SJCRH30 (cell line): ENCODE results near the gene NECTIN2. TPM values are rescaled to one million over a fixed set of nuclear protein-coding genes. Genes with fewer than 3 reads are reported as not detected.
"Not testable (repeated sequence)": the region's sequence is repeated elsewhere in the genome, so short reads cannot be mapped to it uniquely, and the experiment has no call there.

Source experiments
- DNase-seq, 2 experiments: peaks; one replicate each; pipeline ENCODE4 v3.0.0-alpha.2; 2015 to 2020
- H3K27ac ChIP-seq: fragments of 250-450 bp; sonication (Bioruptor Pico); 2 replicates; pipeline ENCODE4 v1.5.1; 2020; ENCODE audit warnings: mild to moderate bottlenecking, moderate library complexity
- H3K27me3 ChIP-seq: fragments of 250-450 bp; sonication (Bioruptor Pico); 2 replicates; pipeline ENCODE4 v1.5.1; 2020; ENCODE audit warnings: mild to moderate bottlenecking, moderate library complexity
- H3K36me3 ChIP-seq: fragments of 250-450 bp; sonication (Bioruptor Pico); 2 replicates; pipeline ENCODE4 v1.5.1; 2020; ENCODE audit warnings: mild to moderate bottlenecking, moderate library complexity
- H3K4me1 ChIP-seq: fragments of 250-450 bp; sonication (Bioruptor Pico); 2 replicates; pipeline ENCODE4 v1.5.1; 2020; ENCODE audit warnings: mild to moderate bottlenecking, moderate library complexity
- H3K4me3 ChIP-seq: fragments of 250-450 bp; sonication (Bioruptor Pico); 2 replicates; pipeline ENCODE4 v1.5.1; 2020; ENCODE audit warnings: mild to moderate bottlenecking, moderate library complexity
- H3K9me3 ChIP-seq: fragments of 250-450 bp; sonication (Bioruptor Pico); replicated peaks from 2 replicates; pipeline ENCODE4 v1.5.1; 2020; ENCODE audit warnings: mild to moderate bottlenecking, moderate library complexity
- total RNA-seq: library from RNA; depleted of rRNA; stranded (reverse); fragments of >200 nt; shearing (Covaris generic); gene quantifications from 2 replicates; pipeline ENCODE4 v1.2.3, GENCODE V29; 2014

NECTIN2 gene
- total RNA-seq, 1 experiment from 2014 or later: 46.0 TPM

DNA sequence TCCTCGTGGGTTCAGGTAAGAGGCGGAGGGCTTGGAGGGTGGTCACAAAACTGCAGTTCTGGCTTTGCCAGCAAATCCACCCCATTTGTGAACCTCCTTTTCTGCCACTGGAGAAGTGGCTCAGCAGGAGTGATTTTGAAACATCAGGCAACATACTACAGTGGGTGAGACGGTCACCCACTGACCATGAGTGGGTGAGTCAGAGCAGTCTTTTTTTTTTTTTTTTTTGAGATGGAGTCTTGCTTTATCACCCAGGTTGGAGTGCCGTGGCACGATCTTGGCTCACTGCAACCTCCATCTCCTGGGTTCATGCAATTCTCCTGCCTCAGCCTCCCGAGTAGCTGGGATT lies 47.9 kb downstream of the NECTIN2 start:
- H3K27ac ChIP-seq: no peak overlapping the region
- peaks cover 50% of the 10 kb centered on the region for H3K36me3 ChIP-seq
- no peaks in the 10 kb centered on the region for H3K27me3 ChIP-seq
- H3K9me3 ChIP-seq: no peaks in the 10 kb centered on the region
- H3K4me3 ChIP-seq: no peak overlapping the region
- no peak for DNase-seq
- H3K4me1 ChIP-seq: no peaks in the 10 kb centered on the region

DNA sequence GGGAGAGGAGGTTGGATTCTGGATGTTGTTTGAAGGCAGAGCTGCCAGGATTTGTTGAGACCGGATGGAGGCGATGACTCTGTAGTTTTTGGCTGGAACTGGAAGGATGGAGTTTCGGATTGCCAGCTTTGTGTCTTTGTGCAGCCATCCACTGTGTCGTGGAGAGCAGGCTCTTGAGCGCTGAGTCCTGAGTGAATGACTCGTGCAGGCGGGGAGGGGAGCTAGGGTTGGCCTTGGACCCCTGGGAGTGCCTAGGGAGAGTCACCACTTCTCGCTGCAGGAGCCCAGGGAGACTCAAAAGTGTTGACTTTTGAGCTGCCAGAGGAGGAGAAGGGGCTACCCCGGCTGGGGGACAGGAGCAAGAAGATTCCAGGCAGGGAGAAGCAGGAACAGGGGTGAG lies 48.8 kb downstream of the NECTIN2 start:
- DNase-seq: no peak
- peaks cover 54% of the 10 kb centered on the region for H3K36me3 ChIP-seq

DNA sequence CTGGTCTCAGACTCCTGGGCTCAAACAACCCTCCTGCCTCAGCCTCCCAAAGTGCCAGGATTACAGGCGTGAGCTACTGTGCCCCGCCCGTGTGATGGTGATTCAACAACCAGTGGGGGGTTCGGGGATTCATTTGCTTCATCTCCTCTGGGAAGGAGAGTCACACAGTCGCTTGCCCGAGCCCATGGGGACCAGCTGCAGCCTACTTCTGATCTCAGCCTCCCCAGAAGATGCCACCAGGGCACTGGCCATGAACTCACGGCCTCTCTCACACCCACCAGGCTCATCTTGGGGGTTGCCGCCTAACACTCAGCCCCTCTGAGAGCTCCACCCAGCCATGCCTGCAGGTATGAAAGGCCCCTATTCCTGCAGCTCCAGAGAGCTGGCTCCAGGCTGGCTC lies 51.7 kb downstream of the NECTIN2 start:
- H3K36me3 ChIP-seq: peaks cover 78% of the 10 kb centered on the region

More for the DNA sequence above, 48.8 kb downstream of the NECTIN2 start:
- Histone ChIP-seq H3K27ac (no peak overlapping the region), H3K9me3 (no peaks in the 10 kb centered on the region), H3K4me3 (no peak overlapping the region), H3K4me1 (no peaks in the 10 kb centered on the region), H3K27me3 (no peaks in the 10 kb centered on the region)

DNA sequence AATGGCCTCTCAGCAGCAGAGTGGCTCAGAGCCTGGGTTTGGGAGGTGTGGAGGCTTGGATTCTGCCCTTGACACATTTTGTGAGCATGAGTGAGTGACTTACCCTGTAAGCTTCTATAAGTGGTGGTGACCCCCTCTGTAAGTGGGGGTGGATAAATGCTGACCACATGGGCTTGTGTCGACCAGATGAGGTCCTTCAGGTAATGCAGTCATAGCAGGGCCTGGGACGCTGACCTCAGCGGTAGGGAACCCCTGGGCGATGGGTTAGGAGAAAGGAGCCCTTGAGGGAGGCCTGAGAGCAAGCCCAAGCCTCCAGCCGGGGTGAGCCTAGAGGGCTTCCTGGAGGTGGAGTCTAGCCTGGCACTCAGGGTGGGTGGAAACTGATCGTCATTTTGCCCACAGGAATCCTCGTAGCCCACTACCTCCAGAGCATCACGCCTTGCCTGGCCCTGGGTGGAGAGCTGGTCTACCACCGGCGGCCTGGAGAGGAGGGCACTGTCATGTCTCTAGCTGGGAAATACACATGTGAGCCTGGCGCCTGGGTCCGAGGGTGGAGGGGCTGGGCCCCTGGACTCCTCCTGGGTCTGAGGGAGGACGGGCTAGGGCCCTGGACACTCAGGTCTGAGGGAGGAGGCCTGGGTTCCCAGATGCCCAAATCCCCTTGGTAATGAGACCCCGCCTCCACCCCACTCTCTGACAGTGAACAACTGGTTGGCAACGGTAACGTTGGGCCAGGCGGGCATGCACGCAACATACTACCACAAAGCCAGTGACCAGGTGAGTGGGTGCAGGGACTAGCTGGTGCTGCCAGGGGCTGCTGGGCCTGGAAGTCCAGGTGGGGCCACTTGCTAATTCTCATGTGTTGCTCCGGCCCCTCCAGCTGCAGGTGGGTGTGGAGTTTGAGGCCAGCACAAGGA lies 54.5 kb downstream of the NECTIN2 start:
- Histone ChIP-seq H3K4me3 (no peak overlapping the region), H3K4me1 (0 out of 2 replicates have a peak, but pooled peaks cover 3% of the 10 kb centered on the region), H3K27ac (no peak overlapping the region), H3K27me3 (no peaks in the 10 kb centered on the region), H3K9me3 (no peaks in the 10 kb centered on the region), H3K36me3 (peaks cover 53% of the 10 kb centered on the region)
- no peak for DNase-seq

More for the DNA sequence above, 51.7 kb downstream of the NECTIN2 start:
- Histone ChIP-seq H3K4me3 (no peak overlapping the region), H3K27me3 (no peaks in the 10 kb centered on the region), H3K4me1 (no peaks in the 10 kb centered on the region), H3K9me3 (no peaks in the 10 kb centered on the region), H3K27ac (no peak overlapping the region)
- DNase-seq: no peak

DNA sequence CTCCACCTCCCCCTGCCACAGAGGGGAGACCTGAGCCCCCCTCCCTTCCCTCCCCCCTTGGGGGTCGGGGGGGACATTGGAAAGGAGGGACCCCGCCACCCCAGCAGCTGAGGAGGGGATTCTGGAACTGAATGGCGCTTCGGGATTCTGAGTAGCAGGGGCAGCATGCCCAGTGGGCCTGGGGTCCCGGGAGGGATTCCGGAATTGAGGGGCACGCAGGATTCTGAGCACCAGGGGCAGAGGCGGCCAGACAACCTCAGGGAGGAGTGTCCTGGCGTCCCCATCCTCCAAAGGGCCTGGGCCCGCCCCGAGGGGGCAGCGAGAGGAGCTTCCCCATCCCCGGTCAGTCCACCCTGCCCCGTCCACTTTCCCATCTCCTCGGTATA lies 57.1 kb downstream of the NECTIN2 start:
- peaks cover 31% of the 10 kb centered on the region for H3K36me3 ChIP-seq
- no peaks in the 10 kb centered on the region for H3K9me3 ChIP-seq
- H3K4me3 ChIP-seq: no peak overlapping the region
- no peaks in the 10 kb centered on the region for H3K27me3 ChIP-seq
- no peak overlapping the region for H3K27ac ChIP-seq
- no peak for DNase-seq
- 0 out of 2 replicates have a peak, but pooled peaks cover 3% of the 10 kb centered on the region for H3K4me1 ChIP-seq

DNA sequence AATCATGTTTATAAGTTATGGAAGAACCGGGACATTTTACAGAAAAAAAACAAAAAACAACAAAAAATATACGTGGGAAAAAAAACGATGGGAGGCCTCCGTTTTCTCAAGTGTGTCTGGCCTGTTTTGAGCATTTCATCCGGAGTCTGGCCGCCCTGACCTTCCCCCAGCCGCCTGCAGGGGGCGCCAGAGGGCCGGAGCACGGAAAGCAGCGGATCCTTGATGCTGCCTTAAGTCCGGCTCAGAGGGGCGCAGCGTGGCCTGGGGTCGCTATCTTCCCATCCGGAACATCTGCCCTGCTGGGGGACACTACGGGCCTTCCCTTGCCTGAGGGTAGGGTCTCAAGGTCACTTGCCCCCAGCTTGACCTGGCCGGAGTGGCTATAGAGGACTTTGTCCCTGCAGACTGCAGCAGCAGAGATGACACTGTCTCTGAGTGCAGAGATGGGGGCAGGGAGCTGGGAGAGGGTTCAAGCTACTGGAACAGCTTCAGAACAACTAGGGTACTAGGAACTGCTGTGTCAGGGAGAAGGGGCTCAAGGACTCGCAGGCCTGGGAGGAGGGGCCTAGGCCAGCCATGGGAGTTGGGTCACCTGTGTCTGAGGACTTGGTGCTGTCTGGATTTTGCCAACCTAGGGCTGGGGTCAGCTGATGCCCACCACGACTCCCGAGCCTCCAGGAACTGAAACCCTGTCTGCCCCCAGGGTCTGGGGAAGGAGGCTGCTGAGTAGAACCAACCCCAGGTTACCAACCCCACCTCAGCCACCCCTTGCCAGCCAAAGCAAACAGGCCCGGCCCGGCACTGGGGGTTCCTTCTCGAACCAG lies 57.7 kb downstream of the NECTIN2 start:
- peak; percentile 56 to 74 for DNase-seq
- Histone ChIP-seq H3K36me3 (peaks cover 31% of the 10 kb centered on the region), H3K27me3 (no peaks in the 10 kb centered on the region), H3K9me3 (no peaks in the 10 kb centered on the region), H3K27ac (no peak overlapping the region), H3K4me1 (0 out of 2 replicates have a peak, but pooled peaks cover 3% of the 10 kb centered on the region), H3K4me3 (no peak overlapping the region)

DNA sequence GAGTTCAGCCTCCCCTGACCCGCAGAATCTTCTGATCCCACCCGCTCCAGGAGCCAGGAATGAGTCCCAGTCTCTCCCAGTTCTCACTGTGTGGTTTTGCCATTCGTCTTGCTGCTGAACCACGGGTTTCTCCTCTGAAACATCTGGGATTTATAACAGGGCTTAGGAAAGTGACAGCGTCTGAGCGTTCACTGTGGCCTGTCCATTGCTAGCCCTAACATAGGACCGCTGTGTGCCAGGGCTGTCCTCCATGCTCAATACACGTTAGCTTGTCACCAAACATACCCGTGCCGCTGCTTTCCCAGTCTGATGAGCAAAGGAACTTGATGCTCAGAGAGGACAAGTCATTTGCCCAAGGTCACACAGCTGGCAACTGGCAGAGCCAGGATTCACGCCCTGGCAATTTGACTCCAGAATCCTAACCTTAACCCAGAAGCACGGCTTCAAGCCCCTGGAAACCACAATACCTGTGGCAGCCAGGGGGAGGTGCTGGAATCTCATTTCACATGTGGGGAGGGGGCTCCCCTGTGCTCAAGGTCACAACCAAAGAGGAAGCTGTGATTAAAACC lies 58.4 kb downstream of the NECTIN2 start:
- Histone ChIP-seq H3K4me3 (no peak overlapping the region), H3K9me3 (no peaks in the 10 kb centered on the region), H3K4me1 (0 out of 2 replicates have a peak, but pooled peaks cover 3% of the 10 kb centered on the region), H3K27me3 (no peaks in the 10 kb centered on the region), H3K27ac (no peak overlapping the region), H3K36me3 (peaks cover 26% of the 10 kb centered on the region)
- no peak for DNase-seq

DNA sequence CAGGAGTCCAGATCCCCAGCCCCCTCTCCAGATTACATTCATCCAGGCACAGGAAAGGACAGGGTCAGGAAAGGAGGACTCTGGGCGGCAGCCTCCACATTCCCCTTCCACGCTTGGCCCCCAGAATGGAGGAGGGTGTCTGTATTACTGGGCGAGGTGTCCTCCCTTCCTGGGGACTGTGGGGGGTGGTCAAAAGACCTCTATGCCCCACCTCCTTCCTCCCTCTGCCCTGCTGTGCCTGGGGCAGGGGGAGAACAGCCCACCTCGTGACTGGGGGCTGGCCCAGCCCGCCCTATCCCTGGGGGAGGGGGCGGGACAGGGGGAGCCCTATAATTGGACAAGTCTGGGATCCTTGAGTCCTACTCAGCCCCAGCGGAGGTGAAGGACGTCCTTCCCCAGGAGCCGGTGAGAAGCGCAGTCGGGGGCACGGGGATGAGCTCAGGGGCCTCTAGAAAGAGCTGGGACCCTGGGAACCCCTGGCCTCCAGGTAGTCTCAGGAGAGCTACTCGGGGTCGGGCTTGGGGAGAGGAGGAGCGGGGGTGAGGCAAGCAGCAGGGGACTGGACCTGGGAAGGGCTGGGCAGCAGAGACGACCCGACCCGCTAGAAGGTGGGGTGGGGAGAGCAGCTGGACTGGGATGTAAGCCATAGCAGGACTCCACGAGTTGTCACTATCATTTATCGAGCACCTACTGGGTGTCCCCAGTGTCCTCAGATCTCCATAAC lies 59.5 kb downstream of the NECTIN2 start, which contains the start of gene APOE:
Gene APOE (plus strand): TSS at position 360 of the 724 bp plus-strand sequence. CDS start 829 bp downstream, outside the sequence.
- Histone ChIP-seq H3K36me3 (peaks cover 22% of the 10 kb centered on the region), H3K4me3 (no peak within 1 kb of the TSS; the same call in 1 of the 2 replicates), H3K9me3 (no peaks in the 10 kb centered on the region)

DNA sequence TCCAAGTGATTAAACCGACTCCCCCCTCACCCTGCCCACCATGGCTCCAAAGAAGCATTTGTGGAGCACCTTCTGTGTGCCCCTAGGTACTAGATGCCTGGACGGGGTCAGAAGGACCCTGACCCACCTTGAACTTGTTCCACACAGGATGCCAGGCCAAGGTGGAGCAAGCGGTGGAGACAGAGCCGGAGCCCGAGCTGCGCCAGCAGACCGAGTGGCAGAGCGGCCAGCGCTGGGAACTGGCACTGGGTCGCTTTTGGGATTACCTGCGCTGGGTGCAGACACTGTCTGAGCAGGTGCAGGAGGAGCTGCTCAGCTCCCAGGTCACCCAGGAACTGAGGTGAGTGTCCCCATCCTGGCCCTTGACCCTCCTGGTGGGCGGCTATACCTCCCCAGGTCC lies 61.5 kb downstream of the NECTIN2 start:
- peaks cover 2% of the 10 kb centered on the region for H3K36me3 ChIP-seq
- no peaks in the 10 kb centered on the region for H3K27me3 ChIP-seq
- H3K27ac ChIP-seq: no peak overlapping the region
- peaks cover 6% of the 10 kb centered on the region for H3K4me1 ChIP-seq
- DNase-seq: no peak
- H3K9me3 ChIP-seq: no peaks in the 10 kb centered on the region
- no peak overlapping the region for H3K4me3 ChIP-seq

More for the DNA sequence above, 59.5 kb downstream of the NECTIN2 start, which contains the start of gene APOE:
- Histone ChIP-seq H3K27me3 (no peaks in the 10 kb centered on the region), H3K4me1 (0 out of 2 replicates have a peak, but pooled peaks cover 3% of the 10 kb centered on the region), H3K27ac (no peak within 1 kb of the TSS)
- peak in 1 of 2 experiments; percentile 30 for DNase-seq

DNA sequence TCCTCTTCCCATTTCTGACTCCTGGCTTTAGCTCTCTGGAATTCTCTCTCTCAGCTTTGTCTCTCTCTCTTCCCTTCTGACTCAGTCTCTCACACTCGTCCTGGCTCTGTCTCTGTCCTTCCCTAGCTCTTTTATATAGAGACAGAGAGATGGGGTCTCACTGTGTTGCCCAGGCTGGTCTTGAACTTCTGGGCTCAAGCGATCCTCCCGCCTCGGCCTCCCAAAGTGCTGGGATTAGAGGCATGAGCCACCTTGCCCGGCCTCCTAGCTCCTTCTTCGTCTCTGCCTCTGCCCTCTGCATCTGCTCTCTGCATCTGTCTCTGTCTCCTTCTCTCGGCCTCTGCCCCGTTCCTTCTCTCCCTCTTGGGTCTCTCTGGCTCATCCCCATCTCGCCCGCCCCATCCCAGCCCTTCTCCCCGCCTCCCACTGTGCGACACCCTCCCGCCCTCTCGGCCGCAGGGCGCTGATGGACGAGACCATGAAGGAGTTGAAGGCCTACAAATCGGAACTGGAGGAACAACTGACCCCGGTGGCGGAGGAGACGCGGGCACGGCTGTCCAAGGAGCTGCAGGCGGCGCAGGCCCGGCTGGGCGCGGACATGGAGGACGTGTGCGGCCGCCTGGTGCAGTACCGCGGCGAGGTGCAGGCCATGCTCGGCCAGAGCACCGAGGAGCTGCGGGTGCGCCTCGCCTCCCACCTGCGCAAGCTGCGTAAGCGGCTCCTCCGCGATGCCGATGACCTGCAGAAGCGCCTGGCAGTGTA lies 62.2 kb downstream of the NECTIN2 start:
- Histone ChIP-seq H3K9me3 (no peaks in the 10 kb centered on the region), H3K4me1 (peaks cover 8% of the 10 kb centered on the region), H3K36me3 (no peaks in the 10 kb centered on the region), H3K27ac (no peak overlapping the region), H3K4me3 (no peak overlapping the region), H3K27me3 (no peaks in the 10 kb centered on the region)
- no peak for DNase-seq

DNA sequence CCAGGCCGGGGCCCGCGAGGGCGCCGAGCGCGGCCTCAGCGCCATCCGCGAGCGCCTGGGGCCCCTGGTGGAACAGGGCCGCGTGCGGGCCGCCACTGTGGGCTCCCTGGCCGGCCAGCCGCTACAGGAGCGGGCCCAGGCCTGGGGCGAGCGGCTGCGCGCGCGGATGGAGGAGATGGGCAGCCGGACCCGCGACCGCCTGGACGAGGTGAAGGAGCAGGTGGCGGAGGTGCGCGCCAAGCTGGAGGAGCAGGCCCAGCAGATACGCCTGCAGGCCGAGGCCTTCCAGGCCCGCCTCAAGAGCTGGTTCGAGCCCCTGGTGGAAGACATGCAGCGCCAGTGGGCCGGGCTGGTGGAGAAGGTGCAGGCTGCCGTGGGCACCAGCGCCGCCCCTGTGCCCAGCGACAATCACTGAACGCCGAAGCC lies 62.8 kb downstream of the NECTIN2 start:
- Histone ChIP-seq H3K27me3 (no peaks in the 10 kb centered on the region), H3K27ac (no peak overlapping the region), H3K4me3 (no peak overlapping the region), H3K36me3 (no peaks in the 10 kb centered on the region), H3K9me3 (no peaks in the 10 kb centered on the region), H3K4me1 (peaks cover 14% of the 10 kb centered on the region)
- no peak for DNase-seq

DNA sequence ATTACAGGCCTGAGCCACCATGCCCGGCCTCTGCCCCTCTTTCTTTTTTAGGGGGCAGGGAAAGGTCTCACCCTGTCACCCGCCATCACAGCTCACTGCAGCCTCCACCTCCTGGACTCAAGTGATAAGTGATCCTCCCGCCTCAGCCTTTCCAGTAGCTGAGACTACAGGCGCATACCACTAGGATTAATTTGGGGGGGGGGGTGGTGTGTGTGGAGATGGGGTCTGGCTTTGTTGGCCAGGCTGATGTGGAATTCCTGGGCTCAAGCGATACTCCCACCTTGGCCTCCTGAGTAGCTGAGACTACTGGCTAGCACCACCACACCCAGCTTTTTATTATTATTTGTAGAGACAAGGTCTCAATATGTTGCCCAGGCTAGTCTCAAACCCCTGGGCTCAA lies 63.7 kb downstream of the NECTIN2 start:
- H3K4me1 ChIP-seq: peaks cover 19% of the 10 kb centered on the region
- H3K4me3 ChIP-seq: no peak overlapping the region
- DNase-seq: no peak
- H3K9me3 ChIP-seq: no peaks in the 10 kb centered on the region
- no peak overlapping the region for H3K27ac ChIP-seq
- H3K36me3 ChIP-seq: no peaks in the 10 kb centered on the region
- H3K27me3 ChIP-seq: no peaks in the 10 kb centered on the region

DNA sequence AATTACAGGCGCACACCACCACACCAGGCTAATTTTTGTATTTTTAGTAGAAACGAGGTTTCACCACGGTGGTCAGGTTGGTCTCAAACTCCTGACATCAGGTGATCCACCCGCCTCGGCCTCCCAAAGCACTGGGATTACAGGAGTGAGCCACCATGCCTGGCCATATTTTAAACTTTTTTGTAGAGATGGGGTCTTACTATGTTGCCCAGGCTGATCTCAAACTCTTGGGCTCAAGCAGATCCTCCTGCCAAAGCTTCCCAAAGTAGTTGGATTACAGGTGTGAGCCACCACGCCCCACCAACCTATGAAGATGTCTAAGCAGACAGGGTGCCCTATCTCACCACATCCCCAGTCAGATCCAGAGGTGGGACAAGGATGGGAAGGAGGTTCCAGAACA lies 65.8 kb downstream of the NECTIN2 start:
- not testable (repeated sequence) for H3K36me3 ChIP-seq, H3K4me3 ChIP-seq, H3K27ac ChIP-seq, DNase-seq, H3K9me3 ChIP-seq, H3K27me3 ChIP-seq
- peaks cover 16% of the 10 kb centered on the region for H3K4me1 ChIP-seq
